Adrenal gland (tissue), 12 donors: ENCODE results near the gene SH3D19. TPM values are rescaled to one million over a fixed set of nuclear protein-coding genes. Genes with fewer than 3 reads are reported as not detected.
"Not testable (repeated sequence)": the region's sequence is repeated elsewhere in the genome, so short reads cannot be mapped to it uniquely, and the experiment has no call there.

Experiments used
- DNase-seq, 7 donors: peaks; one replicate each; pipeline ENCODE4 v3.0.0-alpha.2; 2019 to 2020
- H3K27ac ChIP-seq, 5 donors: fragments of 200-600 bp; sonication (generic) in 4 of 5; 1 replicate in 3 of 5; 2 replicates in 2 of 5; pipeline versions ENCODE4 v1.5.1 to v1.8.0; 2016 to 2020; ENCODE audit warnings: mild to moderate bottlenecking in 1 of 5
- H3K27me3 ChIP-seq: fragments of 200-600 bp; 2 replicates; pipeline ENCODE4 v1.8.0; 2021
- H3K36me3 ChIP-seq, 2 donors: fragments of 200-600 bp; replicated peaks in 1 of 2; 1 replicate in 1 of 2; 2 replicates in 1 of 2; pipeline versions ENCODE4 v1.5.1 to v1.8.0; 2018 to 2022
- H3K4me1 ChIP-seq, 2 donors: fragments of 200-600 bp; replicated peaks in 1 of 2; 1 replicate in 1 of 2; 2 replicates in 1 of 2; pipeline versions ENCODE4 v1.5.1 to v1.8.0; 2018 to 2021
- H3K4me3 ChIP-seq, 4 donors: fragments of 200-600 bp; sonication (generic) in 3 of 4; one replicate each; pipeline ENCODE4 v1.5.1; 2016 to 2018
- H3K9me3 ChIP-seq, 3 donors: fragments of 200-600 bp; sonication (generic) in 1 of 3; replicated peaks in 1 of 3; 1 replicate in 2 of 3; 2 replicates in 1 of 3; pipeline versions ENCODE4 v1.5.1 to v1.8.0; 2016 to 2021
- POLR2A ChIP-seq, 2 donors: fragments of 450-650 bp; IDR thresholded peaks; one replicate each; pipeline ENCODE4 v1.6.1; 2017; ENCODE audit warnings: antibody characterized with exemption in 2 of 2, mild to moderate bottlenecking in 2 of 2, moderate library complexity in 1 of 2
- WGBS, 4 donors: extraction: QIAGEN DNeasy Blood & Tissue Kit in 2 of 4; methylation state at CpG; one replicate each; pipeline versions ENCODE4 v1.1.5 to v1.1.7; 2013 to 2017; 5-methylcytosine and 5-hydroxymethylcytosine counted together
- intact Hi-C, 2 donors: fragments of 100-400 bp; cut with DNase I; formaldehyde crosslinking; loops; one replicate each; pipeline versions ENCODE4 v1.14.1 to v1.15.0; 2022 to 2023
- polyA plus RNA-seq, 3 donors: library from polyadenylated mRNA; stranded (reverse); fragments of 200-250 nt in 2 of 3; fragments of 350-450 nt in 1 of 3; fragmentation: Illumina TruSeq in 1 of 3; extraction: RNeasy Lipid Tissue Mini Kit (QIAGEN cat#74804) in 1 of 3; gene quantifications; one replicate each; pipeline ENCODE4 v1.2.3, GENCODE V29; 2013 to 2014
- total RNA-seq, 9 donors: library from RNA; depleted of rRNA in 4 of 9; stranded (reverse); fragments of >200 nt in 4 of 9; fragments of 120-200 nt in 1 of 9; fragmentation: NEBNext Ultra II Directional in 1 of 9; extraction: Animal tissue kit (Norgen Biotek cat#: 25700) in 1 of 9; gene quantifications; one replicate each; pipeline versions ENCODE4 v1.1.0 to v1.2.4, GENCODE V29; 2013 to 2023
- TF ChIP-seq, protein P1 (sequence below), 6 experiments: fragments of 450-650 bp in 4 of 6; fragments of 200-600 bp in 2 of 6; sonication (generic) in 1 of 6; IDR thresholded peaks; 1 replicate in 5 of 6; 2 replicates in 1 of 6; pipeline versions ENCODE4 v1.5.1 to v1.8.0; 2016 to 2021; ENCODE audit warnings: antibody characterized with exemption in 6 of 6, mild to moderate bottlenecking in 2 of 6, moderate library complexity in 1 of 6
- donor health status: healthy with polysubstance abuse.
- donor health status: Bipolar disorder and iron deficiency.
- donor health status: DM: yes; HTN: yes; CAD: no.
- donor health status: DM: no; HTN: no; CAD: no.
- donor health status: DM: no; HTN: no; CAD: no.
- donor health status: DM: yes; HTN: yes; CAD: no.

Gene SH3D19
- total and polyA plus RNA-seq, 12 donors: 16.6 to 117 (median 40.3) TPM

GRCh38 chr4:151242305-151242704 is 83.1 kb downstream of the SH3D19 start:
- intact Hi-C loops: no loop called here
- no peaks in the 10 kb centered on the region for H3K36me3 ChIP-seq
- no peaks in the 10 kb centered on the region for H3K9me3 ChIP-seq
- no peak for TF ChIP-seq POLR2A (IDR thresholded peaks at IDR 0.05)
- TF ChIP-seq, protein P1, sequence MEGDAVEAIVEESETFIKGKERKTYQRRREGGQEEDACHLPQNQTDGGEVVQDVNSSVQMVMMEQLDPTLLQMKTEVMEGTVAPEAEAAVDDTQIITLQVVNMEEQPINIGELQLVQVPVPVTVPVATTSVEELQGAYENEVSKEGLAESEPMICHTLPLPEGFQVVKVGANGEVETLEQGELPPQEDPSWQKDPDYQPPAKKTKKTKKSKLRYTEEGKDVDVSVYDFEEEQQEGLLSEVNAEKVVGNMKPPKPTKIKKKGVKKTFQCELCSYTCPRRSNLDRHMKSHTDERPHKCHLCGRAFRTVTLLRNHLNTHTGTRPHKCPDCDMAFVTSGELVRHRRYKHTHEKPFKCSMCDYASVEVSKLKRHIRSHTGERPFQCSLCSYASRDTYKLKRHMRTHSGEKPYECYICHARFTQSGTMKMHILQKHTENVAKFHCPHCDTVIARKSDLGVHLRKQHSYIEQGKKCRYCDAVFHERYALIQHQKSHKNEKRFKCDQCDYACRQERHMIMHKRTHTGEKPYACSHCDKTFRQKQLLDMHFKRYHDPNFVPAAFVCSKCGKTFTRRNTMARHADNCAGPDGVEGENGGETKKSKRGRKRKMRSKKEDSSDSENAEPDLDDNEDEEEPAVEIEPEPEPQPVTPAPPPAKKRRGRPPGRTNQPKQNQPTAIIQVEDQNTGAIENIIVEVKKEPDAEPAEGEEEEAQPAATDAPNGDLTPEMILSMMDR (IDR thresholded peaks at IDR 0.05): no peak
- 94 to 99% (median 98%) methylated on average over 2 of the region's 2 CpGs for WGBS, 4 donors
- H3K4me3 ChIP-seq: no peak overlapping the region
- peaks cover 0 to 3% of the 10 kb centered on the region in 2 donors for H3K4me1 ChIP-seq
- no peak overlapping the region for H3K27ac ChIP-seq
- H3K27me3 ChIP-seq: no peaks in the 10 kb centered on the region
- DNase-seq: no peak

DNA sequence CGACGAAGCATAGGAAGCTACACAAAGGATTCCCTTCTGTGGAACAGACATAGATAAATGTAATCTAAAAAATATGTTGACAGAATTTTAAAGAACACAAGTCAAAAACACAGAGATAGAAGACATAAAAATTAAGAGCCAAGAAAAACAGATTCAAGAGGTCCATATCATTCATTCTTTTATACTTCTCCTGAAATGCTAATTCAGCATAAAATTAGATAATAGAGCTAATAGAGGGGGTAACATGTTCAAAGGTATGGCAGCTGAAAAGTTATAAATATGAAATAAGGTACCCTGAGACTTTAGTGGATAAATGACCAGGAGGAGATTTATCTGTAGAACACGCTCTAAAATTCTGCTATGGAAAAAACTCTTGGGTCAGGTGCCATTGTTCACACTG is 85.8 kb downstream of the SH3D19 start:
- no peaks in the 10 kb centered on the region for H3K27me3 ChIP-seq
- intact Hi-C loops: no loop called here
- H3K9me3 ChIP-seq: no peaks in the 10 kb centered on the region
- H3K27ac ChIP-seq: no peak overlapping the region
- no peaks in the 10 kb centered on the region for H3K36me3 ChIP-seq
- peaks cover 0 to 3% of the 10 kb centered on the region in 2 donors for H3K4me1 ChIP-seq
- no peak for TF ChIP-seq POLR2A (IDR thresholded peaks at IDR 0.05)
- TF ChIP-seq, protein P1 (IDR thresholded peaks at IDR 0.05): no peak
- 92 to 98% (median 95%) methylated on average over 3 of the region's 3 CpGs for WGBS, 4 donors
- no peak for DNase-seq
- H3K4me3 ChIP-seq: no peak overlapping the region

DNA sequence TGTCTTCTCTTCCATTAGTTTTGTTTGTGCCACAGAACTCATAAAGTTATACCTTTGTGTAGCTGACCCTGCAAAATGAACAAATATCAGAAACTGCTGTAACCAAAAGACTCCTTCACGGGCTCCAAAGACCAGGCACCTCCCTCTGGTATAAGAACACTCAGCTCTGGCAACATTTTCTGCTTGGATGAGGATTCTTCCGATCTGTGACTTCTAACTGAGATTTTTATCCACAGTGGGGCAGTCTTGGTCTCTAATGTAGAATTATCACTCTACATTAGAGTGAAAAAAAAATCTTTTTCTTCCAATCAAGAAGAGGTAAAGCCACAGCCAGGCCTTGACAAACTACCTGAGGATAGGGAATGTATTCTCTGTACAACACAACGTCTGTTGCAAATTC is 86.9 kb downstream of the SH3D19 start:
- intact Hi-C loops: no loop called here
- Histone ChIP-seq H3K4me1 (peaks cover 0 to 3% of the 10 kb centered on the region in 2 donors), H3K9me3 (no peaks in the 10 kb centered on the region), H3K4me3 (no peak overlapping the region), H3K27ac (no peak overlapping the region), H3K27me3 (no peaks in the 10 kb centered on the region), H3K36me3 (no peaks in the 10 kb centered on the region)
- 40 to 46% (median 43%) methylated on average over 3 of the region's 3 CpGs for WGBS, 4 donors
- TF ChIP-seq POLR2A (IDR thresholded peaks at IDR 0.05): no peak
- TF ChIP-seq, protein P1 (IDR thresholded peaks at IDR 0.05): peak in 4 of 6 experiments; percentile 9 to 23 (median 22)
- no peak for DNase-seq

- Histone ChIP-seq H3K36me3 (no peaks in the 10 kb centered on the region), H3K9me3 (no peaks in the 10 kb centered on the region), H3K27me3 (no peaks in the 10 kb centered on the region), H3K27ac (no peak overlapping the region), H3K4me3 (no peak overlapping the region), H3K4me1 (peaks cover 0 to 16% of the 10 kb centered on the region in 2 donors)
- DNase-seq: no peak
- 97% methylated on average over 13 to 27 of the region's 27 CpGs; no CpG with 5 or more reads in 1 of the 4 donors for WGBS, 4 donors
- intact Hi-C loops: no loop called here
- TF ChIP-seq, protein P1 (IDR thresholded peaks at IDR 0.05): no peak
- TF ChIP-seq POLR2A (IDR thresholded peaks at IDR 0.05): no peak
These were observed 89.4 kb downstream of the SH3D19 start for GRCh38 chr4:151236036-151236435.

GRCh38 chr4:151235373-151235772 is 90.0 kb downstream of the SH3D19 start:
- WGBS, 4 donors: 92 to 97% (median 95%) methylated on average over 1 of the region's 1 CpG
- peaks cover 0 to 16% of the 10 kb centered on the region in 2 donors for H3K4me1 ChIP-seq
- intact Hi-C loops, H3K36me3 ChIP-seq, DNase-seq, H3K9me3 ChIP-seq, H3K4me3 ChIP-seq, H3K27ac ChIP-seq, H3K27me3 ChIP-seq: not testable (repeated sequence)
